22Rv1 (cell line): ENCODE measurements around the gene ALKBH2.

Experiments
- H3K27ac ChIP-seq: fragments of 450-650 bp; 2 replicates; pipeline ENCODE4 v1.5.1; 2017
- CTCF ChIP-seq: fragments of 450-650 bp; IDR thresholded peaks from 2 replicates; pipeline ENCODE4 v1.5.1; 2017; ENCODE audit warnings: mild to moderate bottlenecking
- ZFX ChIP-seq: fragments of 450-650 bp; IDR thresholded peaks from 2 replicates; pipeline ENCODE4 v1.6.1; 2017; ENCODE audit warnings: antibody characterized with exemption, borderline replicate concordance

ALKBH2 gene

GRCh38 chr12:109093022-109093918, at the start of gene ALKBH2:
TSS of gene ALKBH2 (minus strand) at chr12:109093472. CDS start at chr12:109092786, 686 bp downstream.
- H3K27ac ChIP-seq, result peak within 1 kb of the TSS; percentile 48
- TF ChIP-seq CTCF (peak; percentile 100), ZFX (no peak)

GRCh38 chr12:109140560-109140959, 47.3 kb upstream of the ALKBH2 start:
- no peak for TF ChIP-seq ZFX
- TF ChIP-seq CTCF, result no peak
- no peak overlapping the region for H3K27ac ChIP-seq

GRCh38 chr12:109139791-109140190, 46.5 kb upstream of the ALKBH2 start:
- H3K27ac ChIP-seq, result no peak overlapping the region

GRCh38 chr12:109139360-109139759, 46.1 kb upstream of the ALKBH2 start:
- H3K27ac ChIP-seq, result no peak overlapping the region
- no peak for TF ChIP-seq CTCF
- no peak for TF ChIP-seq ZFX

More at GRCh38 chr12:109139791-109140190, 46.5 kb upstream of the ALKBH2 start:
- TF ChIP-seq ZFX (no peak), CTCF (no peak)

- no peak overlapping the region for H3K27ac ChIP-seq
- TF ChIP-seq CTCF (no peak), ZFX (no peak)
Measured at GRCh38 chr12:109137055-109137454, 43.8 kb upstream of the ALKBH2 start.

GRCh38 chr12:109134186-109134917, 41.1 kb upstream of the ALKBH2 start:
- TF ChIP-seq CTCF, result peak; percentile 90
- no peak for TF ChIP-seq ZFX
- no peak overlapping the region for H3K27ac ChIP-seq
